B cell (primary cell): ENCODE data around the gene ADAMTS2.

ENCODE experiments used
- CTCF ChIP-seq: fragments of 200-600 bp; IDR thresholded peaks from one replicate; pipeline ENCODE4 v1.8.0; 2022; ENCODE audit warnings: antibody characterized with exemption, mild to moderate bottlenecking
- EZH2 ChIP-seq: IDR thresholded peaks from 2 replicates; pipeline ENCODE4 v1.6.1; 2012; ENCODE audit warnings: borderline replicate concordance, low read depth, mild to moderate bottlenecking, moderate library complexity, low read length; ENCODE audit not compliant: insufficient read depth, poor library complexity, severe bottlenecking

DNA sequence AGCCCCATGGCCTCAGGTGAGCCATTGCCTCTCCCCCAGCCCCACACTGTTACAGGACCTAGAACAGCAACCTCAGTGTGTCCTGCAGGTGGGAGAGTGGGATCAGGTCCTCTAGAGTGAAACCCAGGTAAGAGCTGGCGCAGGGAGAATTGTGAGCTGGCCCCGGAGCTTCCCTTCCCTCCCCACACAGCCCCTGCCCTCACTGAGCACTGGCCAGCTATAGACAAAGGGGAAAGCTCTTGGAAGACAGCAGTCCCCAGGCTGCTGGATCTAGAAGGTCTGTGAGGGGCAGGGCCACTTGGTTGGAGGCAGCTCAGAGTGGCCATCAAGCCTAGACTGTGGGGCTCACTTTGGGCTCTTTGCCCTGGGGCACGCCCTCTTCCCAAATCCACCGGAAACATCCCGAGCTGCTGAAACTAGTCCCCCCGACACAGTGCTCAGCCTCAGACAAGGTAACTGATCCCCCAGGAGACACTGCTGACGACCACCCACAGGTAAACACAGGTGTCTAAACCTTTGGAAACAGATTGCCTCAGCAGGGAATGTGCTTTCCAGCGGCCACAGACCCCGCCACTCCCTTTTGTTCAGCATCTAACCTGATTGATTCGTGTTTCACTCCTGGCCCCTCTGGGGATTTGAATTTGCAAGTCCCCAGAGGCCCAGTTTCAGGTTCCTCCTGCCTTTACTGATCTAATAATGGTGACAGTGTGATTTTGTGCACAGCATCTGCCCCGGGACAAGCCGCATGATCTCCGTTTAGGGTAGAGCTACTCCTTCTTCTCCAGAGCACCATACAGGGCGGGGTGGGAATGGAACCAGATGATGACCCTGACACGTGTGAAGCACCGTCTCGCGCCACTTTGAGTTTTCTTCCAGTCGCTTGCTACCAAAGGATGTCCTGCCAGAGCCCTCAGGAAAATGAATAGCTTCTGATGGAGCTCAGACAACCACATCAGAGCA lies 42.2 kb upstream of the ADAMTS2 start:
- TF ChIP-seq CTCF (no peak), EZH2 (no peak)
